ENCODE measurements around the gene SMG5. TPM values are rescaled to one million over a fixed set of nuclear protein-coding genes. Genes with fewer than 3 reads are reported as not detected.

Gene SMG5
- total and polyA plus RNA-seq, 12 donors = 38.7 to 93.0 (median 74.7) TPM

- DNase-seq (no peak), ATAC-seq (no peak)
- WGBS, 2 donors = 68 to 72% methylated on average over 10 of the region's 10 CpGs
- Histone ChIP-seq H3K36me3 (peaks cover 0 to 49% (median 18%) of the 10 kb centered on the region in 9 donors), H3K9me3 (no peaks in the 10 kb centered on the region), H3K4me3 (no peak overlapping the region), H3K27me3 (peaks cover 0 to 23% (median 8%) of the 10 kb centered on the region in 7 donors), H3K27ac (no peak overlapping the region), H3K4me1 (peaks cover 16 to 27% (median 25%) of the 10 kb centered on the region in 9 donors)
- intact Hi-C loops (cut with DNase I) = loop anchor here in 1 of 10 donors (5.0 kb wide), 1 partner anchor 35 kb away; no protein-coding TSS in a partner anchor
- no peak for TF ChIP-seq CTCF (IDR thresholded peaks at IDR 0.05)
These were observed 39.9 kb downstream of the SMG5 start for GRCh38 chr1:156242738-156243137.

DNA sequence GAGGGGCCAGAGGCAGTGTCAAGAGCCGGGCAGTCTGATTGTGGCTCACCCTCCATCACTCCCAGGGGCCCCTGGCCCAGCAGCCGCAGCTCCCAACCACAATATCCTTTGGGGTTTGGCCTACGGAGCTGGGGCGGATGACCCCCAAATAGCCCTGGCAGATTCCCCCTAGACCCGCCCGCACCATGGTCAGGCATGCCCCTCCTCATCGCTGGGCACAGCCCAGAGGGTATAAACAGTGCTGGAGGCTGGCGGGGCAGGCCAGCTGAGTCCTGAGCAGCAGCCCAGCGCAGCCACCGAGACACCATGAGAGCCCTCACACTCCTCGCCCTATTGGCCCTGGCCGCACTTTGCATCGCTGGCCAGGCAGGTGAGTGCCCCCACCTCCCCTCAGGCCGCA, 40.7 kb downstream of the SMG5 start, which contains the start of gene BGLAP:
Gene BGLAP (plus strand): TSS at position 259 of the 400 bp plus-strand sequence. CDS start 48 bp downstream, at position 307.
- no peak within 1 kb of the TSS for H3K4me3 ChIP-seq
- peaks cover 0 to 57% (median 26%) of the 10 kb centered on the region in 9 donors for H3K36me3 ChIP-seq
- H3K27ac ChIP-seq = no peak within 1 kb of the TSS
- peaks cover 10 to 19% (median 17%) of the 10 kb centered on the region in 9 donors for H3K4me1 ChIP-seq
- no peak for TF ChIP-seq CTCF (IDR thresholded peaks at IDR 0.05)
- no peak for ATAC-seq
- 81 to 88% methylated on average over 14 of the region's 14 CpGs for WGBS, 2 donors
- no peaks in the 10 kb centered on the region for H3K9me3 ChIP-seq
- intact Hi-C loops (cut with DNase I) = loop anchor here in 1 of 10 donors (5.0 kb wide), 1 partner anchor 35 kb away; no protein-coding TSS in a partner anchor
- no peak for DNase-seq
- H3K27me3 ChIP-seq = peaks cover 0 to 23% (median 8%) of the 10 kb centered on the region in 7 donors

DNA sequence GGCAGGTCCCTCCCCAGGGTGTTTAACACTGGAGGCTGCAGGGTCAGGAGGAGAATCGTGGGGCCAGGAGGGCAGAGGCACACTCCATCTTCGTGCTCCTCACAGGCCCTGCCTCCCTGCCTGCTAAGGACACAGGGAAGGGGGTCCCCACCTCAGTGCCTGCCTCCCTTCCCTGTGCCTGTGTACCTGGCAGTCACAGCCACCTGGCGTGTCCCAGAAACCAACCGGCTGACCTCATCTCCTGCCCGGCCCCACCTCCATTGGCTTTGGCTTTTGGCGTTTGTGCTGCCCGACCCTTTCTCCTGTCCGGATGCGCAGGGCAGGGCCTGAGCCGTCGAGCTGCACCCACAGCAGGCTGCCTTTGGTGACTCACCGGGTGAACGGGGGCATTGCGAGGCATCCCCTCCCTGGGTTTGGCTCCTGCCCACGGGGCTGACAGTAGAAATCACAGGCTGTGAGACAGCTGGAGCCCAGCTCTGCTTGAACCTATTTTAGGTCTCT, 41.3 kb downstream of the SMG5 start:
- DNase-seq (no peak), ATAC-seq (no peak)
- intact Hi-C loops (cut with DNase I) = loop anchor here in 1 of 10 donors (5.0 kb wide), 1 partner anchor 36 kb away; no protein-coding TSS in a partner anchor
- no peaks in the 10 kb centered on the region for H3K9me3 ChIP-seq
- H3K4me1 ChIP-seq = peaks cover 8 to 14% (median 12%) of the 10 kb centered on the region in 9 donors
- WGBS, 2 donors = 79 to 81% methylated on average over 15 of the region's 15 CpGs
- H3K27ac ChIP-seq = no peak overlapping the region
- no peak for TF ChIP-seq CTCF (IDR thresholded peaks at IDR 0.05)
- peaks cover 0 to 19% (median 8%) of the 10 kb centered on the region in 7 donors for H3K27me3 ChIP-seq
- no peak overlapping the region for H3K4me3 ChIP-seq
- peaks cover 0 to 62% (median 32%) of the 10 kb centered on the region in 9 donors for H3K36me3 ChIP-seq

- no peak for ATAC-seq
These were observed 44.4 kb downstream of the SMG5 start for GRCh38 chr1:156238248-156238647.

More at GRCh38 chr1:156238248-156238647, 44.4 kb downstream of the SMG5 start:
- Histone ChIP-seq H3K4me3 (no peak overlapping the region), H3K36me3 (peaks cover 0 to 94% (median 48%) of the 10 kb centered on the region in 9 donors), H3K4me1 (peaks cover 0 to 2% (median 0%) of the 10 kb centered on the region in 9 donors), H3K9me3 (no peaks in the 10 kb centered on the region), H3K27me3 (no peaks in the 10 kb centered on the region), H3K27ac (no peak overlapping the region)
- TF ChIP-seq CTCF (IDR thresholded peaks at IDR 0.05) = no peak
- intact Hi-C loops (cut with DNase I) = no loop called here
- WGBS, 2 donors = 95% methylated on average over 5 of the region's 5 CpGs
- no peak for DNase-seq

All from heart right ventricle (tissue), 16 donors.